HG02981 (cell line): Measurements from ENCODE around the gene TCAIM.
"Not testable (repeated sequence)": the region's sequence is repeated elsewhere in the genome, so short reads cannot be mapped to it uniquely, and the experiment has no call there.

Source experiments
- ATAC-seq: cut with Tn5 transposase; IDR thresholded peaks from one replicate; pipeline ENCODE4 v1.9.1; 2021; ENCODE audit warnings: mild to moderate bottlenecking, moderate library complexity; ENCODE audit not compliant: unreplicated experiment

TCAIM gene

GRCh38 chr3:44342176-44342790 lies 3.7 kb downstream of the TCAIM start:
- no peak for ATAC-seq

- ATAC-seq: no peak
Measured at GRCh38 chr3:44343421-44343820, 4.9 kb downstream of the TCAIM start.

DNA sequence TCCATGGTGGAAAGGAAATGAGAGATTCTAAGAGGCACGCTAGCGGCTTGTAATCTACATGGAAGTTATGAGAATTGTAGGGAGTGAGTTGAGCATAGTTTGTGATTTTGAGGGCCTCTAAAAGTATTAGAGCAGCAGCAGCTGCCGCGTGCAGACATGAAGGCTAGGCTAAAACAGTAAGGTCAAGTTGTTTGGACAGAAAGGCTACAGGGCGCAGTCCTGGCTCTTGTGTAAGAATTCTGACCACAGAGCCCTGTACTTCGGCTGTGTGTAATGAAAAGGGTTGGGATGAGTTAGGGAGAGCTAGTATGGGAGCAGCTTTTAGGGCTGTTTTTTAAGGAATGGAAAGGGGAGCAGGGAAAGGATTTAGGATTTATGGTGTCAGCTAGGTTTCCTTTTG lies 8.0 kb downstream of the TCAIM start:
- not testable (repeated sequence) for ATAC-seq

DNA sequence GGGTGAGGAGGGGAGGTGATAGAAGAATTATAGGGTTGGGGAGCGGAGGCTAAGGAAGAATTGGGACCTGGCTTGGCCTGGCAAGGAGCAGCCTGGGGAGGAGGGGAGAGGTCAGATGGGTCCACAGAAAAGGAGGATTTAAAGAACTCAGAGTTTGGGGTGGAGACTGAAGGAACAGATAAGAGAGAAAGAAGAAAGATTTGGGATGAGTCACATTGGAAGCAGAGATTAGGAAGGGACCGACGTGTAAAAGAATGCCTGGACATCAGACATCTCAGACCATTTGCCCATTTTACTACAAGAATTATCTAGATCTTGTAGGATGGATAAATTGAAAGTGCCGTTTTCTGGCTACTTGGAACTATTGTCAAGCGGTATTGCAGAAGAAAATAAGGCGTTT lies 10.4 kb downstream of the TCAIM start:
- ATAC-seq: no peak

GRCh38 chr3:44353355-44353924 lies 14.9 kb downstream of the TCAIM start:
- no peak for ATAC-seq

DNA sequence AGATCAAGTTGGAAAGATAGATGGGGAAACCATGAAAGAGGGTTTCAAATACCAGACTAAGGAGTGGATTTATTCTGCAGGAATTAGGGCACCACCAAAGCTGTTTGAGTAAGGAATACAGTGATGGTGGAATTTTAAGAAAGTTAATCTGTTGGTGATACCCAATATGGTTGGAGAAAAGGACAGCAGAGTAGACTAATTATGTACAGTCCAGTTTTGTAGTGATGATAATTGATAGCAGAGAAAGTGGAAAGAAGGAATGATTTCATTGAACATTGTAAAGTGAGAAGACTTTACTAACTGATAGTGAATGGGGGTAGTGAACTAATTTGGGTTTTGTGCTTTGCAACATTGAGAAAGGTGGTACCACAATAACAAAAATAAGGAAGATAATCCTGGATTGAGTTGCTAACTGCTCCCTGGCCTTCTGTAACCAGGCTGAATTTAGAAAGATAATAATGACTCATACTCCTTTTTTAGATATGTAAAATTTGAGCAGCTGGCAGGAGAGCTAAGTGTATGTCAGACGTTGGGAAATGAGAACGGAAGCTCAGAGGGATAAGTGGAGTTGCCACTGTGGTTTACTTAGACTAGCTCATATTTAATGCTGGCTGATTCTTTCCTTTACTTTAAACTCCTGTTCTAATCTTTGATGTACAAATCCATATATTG lies 16.9 kb downstream of the TCAIM start:
- no peak for ATAC-seq

GRCh38 chr3:44359146-44359751 lies 20.7 kb downstream of the TCAIM start:
- ATAC-seq: no peak

DNA sequence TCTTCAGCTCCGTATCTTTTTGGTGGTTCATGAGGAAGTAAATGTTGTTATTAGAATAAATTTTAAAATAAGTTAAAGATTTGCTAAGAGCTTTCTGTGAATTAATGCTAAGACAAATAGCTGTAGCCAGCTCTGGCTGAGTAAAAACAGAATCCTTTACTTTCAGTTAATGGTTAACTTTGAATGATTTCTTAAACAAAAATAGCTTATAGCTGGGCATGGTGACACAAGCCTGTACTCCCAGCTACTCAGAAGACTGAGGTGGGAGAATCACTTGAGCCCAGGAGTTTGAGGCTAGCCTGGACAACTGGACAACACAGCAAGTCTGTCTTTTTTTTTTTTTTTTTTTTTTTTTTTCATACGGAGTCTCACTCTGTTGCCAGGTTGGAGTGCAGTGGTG lies 25.0 kb downstream of the TCAIM start:
- ATAC-seq: no peak

DNA sequence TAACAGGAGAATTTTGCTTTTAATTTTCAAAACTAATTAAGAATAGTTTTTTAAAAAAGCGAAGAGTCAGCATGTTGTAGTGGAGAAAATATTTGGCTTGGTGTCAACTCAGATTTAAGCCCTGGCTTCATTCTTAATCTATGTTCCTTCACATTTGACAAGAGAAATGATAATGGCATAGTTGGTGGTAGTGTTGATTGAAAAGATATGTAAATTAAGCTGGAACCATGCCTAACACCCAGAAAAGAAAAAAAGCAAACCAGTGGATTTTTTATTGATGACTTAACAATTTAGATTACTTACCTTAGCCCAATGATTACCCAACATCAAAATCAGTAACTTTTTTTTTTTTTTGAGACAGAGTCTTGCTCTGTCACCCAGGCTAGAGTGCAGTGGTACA lies 27.4 kb downstream of the TCAIM start:
- ATAC-seq: no peak

DNA sequence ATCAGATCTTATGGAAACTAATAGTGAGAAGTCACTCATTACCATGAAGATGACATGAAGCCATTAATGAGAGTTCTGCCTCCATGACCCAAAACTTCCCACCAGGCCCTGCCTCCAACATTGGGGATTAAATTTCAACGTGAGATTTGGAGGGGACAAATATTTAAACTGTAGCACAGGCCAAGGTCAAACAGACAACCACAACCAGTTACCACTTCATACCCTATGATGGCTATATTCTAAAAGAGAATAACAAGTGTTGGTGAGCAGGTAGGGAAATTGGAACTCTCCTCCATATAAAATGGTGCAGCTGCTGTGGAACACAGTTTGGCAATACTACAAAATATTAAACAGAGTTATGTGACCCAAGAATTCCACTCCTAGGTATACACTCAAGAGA lies 36.9 kb downstream of the TCAIM start:
- ATAC-seq: no peak

GRCh38 chr3:44387404-44387803 lies 48.8 kb downstream of the TCAIM start:
- no peak for ATAC-seq

GRCh38 chr3:44392489-44392888 lies 53.9 kb downstream of the TCAIM start:
- ATAC-seq: no peak

DNA sequence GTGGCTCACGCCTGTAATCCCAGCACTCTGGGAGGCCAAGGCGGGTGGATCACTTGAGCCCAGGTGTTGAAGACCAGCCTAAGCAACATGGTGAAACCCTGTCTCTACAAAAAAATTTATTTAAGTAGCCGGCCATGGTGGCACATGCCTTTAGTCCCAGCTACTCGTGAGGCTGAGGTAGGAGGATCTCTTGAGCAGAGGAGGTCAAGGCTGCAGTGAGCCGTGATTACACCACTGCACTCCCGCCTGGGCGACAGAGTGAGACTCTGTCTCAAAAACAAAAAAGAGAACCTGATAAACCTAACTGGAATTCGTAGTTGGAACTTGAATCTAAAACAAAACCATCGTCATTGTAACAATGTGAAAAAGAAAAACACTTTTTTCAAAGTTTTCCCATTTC lies 57.1 kb downstream of the TCAIM start:
- ATAC-seq: no peak

- ATAC-seq: no peak
Measured at GRCh38 chr3:44396200-44397171, 57.9 kb downstream of the TCAIM start.

DNA sequence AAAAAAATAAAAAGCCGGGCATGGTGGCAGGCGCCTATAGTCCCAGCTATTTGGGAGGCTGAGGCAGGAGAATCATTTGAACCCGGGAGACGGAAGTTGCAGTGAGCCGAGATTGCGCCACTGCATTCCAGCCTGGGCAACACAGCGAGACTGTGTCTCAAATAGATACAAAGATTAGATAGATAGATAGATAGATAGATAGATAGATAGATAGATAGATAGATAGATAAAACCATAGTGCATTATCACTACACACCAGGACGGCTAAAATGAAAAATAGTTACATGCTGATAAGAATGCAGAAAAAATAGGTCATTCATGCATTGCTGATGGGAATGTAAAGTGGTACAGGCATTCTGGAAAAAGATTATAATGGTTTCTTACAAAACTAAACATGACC lies 59.7 kb downstream of the TCAIM start:
- not testable (repeated sequence) for ATAC-seq

GRCh38 chr3:44398853-44399252 lies 60.3 kb downstream of the TCAIM start:
- no peak for ATAC-seq

DNA sequence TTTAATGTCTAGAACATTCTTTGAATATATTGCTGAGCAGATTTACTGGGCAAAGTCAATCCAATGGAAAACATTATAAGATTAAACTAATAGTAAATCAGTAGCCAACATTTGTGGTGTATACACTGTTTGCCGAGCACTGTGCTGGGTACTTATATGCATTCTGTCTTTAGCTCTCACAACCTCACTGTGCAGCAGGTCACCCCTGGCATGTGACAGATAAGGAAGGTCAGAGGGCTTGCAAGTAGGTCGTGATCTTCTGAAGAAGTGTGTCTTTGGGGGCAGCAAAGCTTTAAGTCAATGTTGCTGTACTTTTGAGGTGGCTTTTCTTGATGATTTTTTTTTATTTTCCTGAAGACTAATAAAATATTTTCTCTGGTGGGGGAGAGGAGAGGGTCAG lies 62.2 kb downstream of the TCAIM start:
- ATAC-seq: no peak

GRCh38 chr3:44402548-44402947 lies 64.0 kb downstream of the TCAIM start:
- no peak for ATAC-seq

- no peak for ATAC-seq
Measured at GRCh38 chr3:44409640-44410410, 71.3 kb downstream of the TCAIM start.

- ATAC-seq: no peak
Measured at GRCh38 chr3:44411031-44411645, 72.6 kb downstream of the TCAIM start.
